Kidney (tissue), 14 donors: Measurements from ENCODE around the gene PEDS1. TPM values are rescaled to one million over a fixed set of nuclear protein-coding genes. Genes with fewer than 3 reads are reported as not detected.

Source experiments
- DNase-seq, 5 donors: peaks; one replicate each; pipeline ENCODE4 v3.0.0-alpha.2; 2013 to 2020
- FAIRE-seq: peaks from 2 replicates; lab custom pipeline; 2012; peaks lifted over from hg19 to GRCh38; lab: Jason Lieb, UNC
- H3K27ac ChIP-seq, 2 donors: one replicate each; pipeline ENCODE4 v1.7.0; 2013; ENCODE audit warnings: low read depth in 2 of 2, low read length in 2 of 2, inconsistent platforms in 1 of 2
- H3K27me3 ChIP-seq: one replicate; pipeline ENCODE4 v1.7.1; 2013; ENCODE audit warnings: low read length, inconsistent platforms; ENCODE audit not compliant: control insufficient read depth, insufficient read depth
- H3K36me3 ChIP-seq, 3 donors: one replicate each; pipeline versions ENCODE4 v1.7.0 to v1.7.1; 2013; ENCODE audit warnings: low read length in 3 of 3, control low read depth in 1 of 3, inconsistent platforms in 1 of 3; ENCODE audit not compliant: insufficient read depth in 3 of 3, control insufficient read depth in 2 of 3
- H3K4me1 ChIP-seq, 3 donors: one replicate each; pipeline versions ENCODE4 v1.7.0 to v1.7.1; 2013; ENCODE audit warnings: low read length in 3 of 3, inconsistent platforms in 1 of 3, low read depth in 1 of 3; ENCODE audit not compliant: control insufficient read depth in 2 of 3, insufficient read depth in 2 of 3
- H3K4me3 ChIP-seq, 3 donors: one replicate each; pipeline versions ENCODE4 v1.7.0 to v1.8.1; 2013; ENCODE audit warnings: low read length in 3 of 3, control low read depth in 1 of 3, inconsistent platforms in 1 of 3
- H3K9ac ChIP-seq, 3 donors: one replicate each; pipeline versions ENCODE4 v1.7.0 to v1.7.1; 2013; ENCODE audit warnings: low read length in 3 of 3, control low read depth in 1 of 3, inconsistent platforms in 1 of 3
- H3K9me3 ChIP-seq, 3 donors: one replicate each; pipeline versions ENCODE4 v1.7.0 to v1.7.1; 2013; ENCODE audit warnings: low read length in 3 of 3, control low read depth in 1 of 3, inconsistent platforms in 1 of 3; ENCODE audit not compliant: control insufficient read depth in 2 of 3, insufficient read depth in 1 of 3
- intact Hi-C: fragments of 100-400 bp; cut with DNase I; formaldehyde crosslinking; loops from one replicate; pipeline ENCODE4 v1.11.1; 2022
- polyA plus RNA-seq: library from polyadenylated mRNA; stranded (reverse); fragments of 350-450 nt; fragmentation: Illumina TruSeq; extraction: RNeasy Lipid Tissue Mini Kit (QIAGEN cat#74804); gene quantifications from one replicate; pipeline ENCODE4 v1.2.3, GENCODE V29; 2014; ENCODE audit warnings: low read depth, low replicate concordance; ENCODE audit not compliant: insufficient read depth
- total RNA-seq: library from RNA; stranded (reverse); fragmentation: NEBNext Ultra II Directional; extraction: Animal tissue kit (Norgen Biotek cat#: 25700); gene quantifications from one replicate; pipeline ENCODE4 v1.2.1, GENCODE V29; 2021
- TF ChIP-seq, protein P1 (sequence below): IDR thresholded peaks from 3 replicates; pipeline ENCODE4 v1.5.1; 2012; ENCODE audit warnings: mild to moderate bottlenecking, moderate library complexity, borderline replicate concordance; ENCODE audit not compliant: insufficient read depth; ENCODE audit errors: extremely low read depth
- donor health status: control.
- donor health status: control.
- donor health status: control.
- donor health status: control.
- donor health status: control.
- donor health status: DM: yes; HTN: yes; CAD: no.
- donor health status: Normal renal cell carcinoma (clear cell type).

PEDS1 gene
- total and polyA plus RNA-seq, 2 donors from 2014 or later = 16.3 to 18.3 TPM

GRCh38 chr20:50124496-50124895 is 29.0 kb downstream of the PEDS1 start:
- FAIRE-seq (no peak), DNase-seq (no peak)
- H3K4me3 ChIP-seq = no peak overlapping the region
- H3K4me1 ChIP-seq = peaks cover 0 to 6% (median 5%) of the 10 kb centered on the region in 3 donors
- intact Hi-C loops = no loop called here
- peaks cover 4 to 20% (median 9%) of the 10 kb centered on the region in 3 donors for H3K36me3 ChIP-seq
- TF ChIP-seq, protein P1, sequence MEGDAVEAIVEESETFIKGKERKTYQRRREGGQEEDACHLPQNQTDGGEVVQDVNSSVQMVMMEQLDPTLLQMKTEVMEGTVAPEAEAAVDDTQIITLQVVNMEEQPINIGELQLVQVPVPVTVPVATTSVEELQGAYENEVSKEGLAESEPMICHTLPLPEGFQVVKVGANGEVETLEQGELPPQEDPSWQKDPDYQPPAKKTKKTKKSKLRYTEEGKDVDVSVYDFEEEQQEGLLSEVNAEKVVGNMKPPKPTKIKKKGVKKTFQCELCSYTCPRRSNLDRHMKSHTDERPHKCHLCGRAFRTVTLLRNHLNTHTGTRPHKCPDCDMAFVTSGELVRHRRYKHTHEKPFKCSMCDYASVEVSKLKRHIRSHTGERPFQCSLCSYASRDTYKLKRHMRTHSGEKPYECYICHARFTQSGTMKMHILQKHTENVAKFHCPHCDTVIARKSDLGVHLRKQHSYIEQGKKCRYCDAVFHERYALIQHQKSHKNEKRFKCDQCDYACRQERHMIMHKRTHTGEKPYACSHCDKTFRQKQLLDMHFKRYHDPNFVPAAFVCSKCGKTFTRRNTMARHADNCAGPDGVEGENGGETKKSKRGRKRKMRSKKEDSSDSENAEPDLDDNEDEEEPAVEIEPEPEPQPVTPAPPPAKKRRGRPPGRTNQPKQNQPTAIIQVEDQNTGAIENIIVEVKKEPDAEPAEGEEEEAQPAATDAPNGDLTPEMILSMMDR = no peak
- H3K9me3 ChIP-seq = no peaks in the 10 kb centered on the region
- H3K27me3 ChIP-seq = no peaks in the 10 kb centered on the region
- no peak overlapping the region for H3K9ac ChIP-seq
- H3K27ac ChIP-seq = no peak overlapping the region

DNA sequence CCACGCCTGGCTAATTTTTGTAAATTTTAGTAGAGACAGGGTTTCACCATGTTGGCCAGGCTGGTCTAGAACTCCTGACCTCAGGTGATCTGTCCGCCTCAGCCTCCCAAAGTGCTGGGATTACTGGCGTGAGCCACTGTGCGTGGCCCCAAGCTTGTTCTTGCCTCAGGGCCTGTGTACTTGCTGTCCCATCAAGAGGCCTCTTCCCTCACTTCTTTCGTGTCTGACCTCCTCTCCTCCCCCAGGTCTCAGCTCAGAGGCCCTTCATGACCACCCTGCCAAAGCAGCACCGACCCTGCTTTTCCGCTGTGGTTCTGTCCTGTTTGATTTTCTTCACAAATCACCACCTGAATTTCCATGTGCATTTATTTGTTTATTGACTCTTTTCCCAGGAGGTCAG is 30.1 kb downstream of the PEDS1 start:
- Histone ChIP-seq H3K27me3 (no peaks in the 10 kb centered on the region), H3K4me3 (no peak overlapping the region), H3K27ac (no peak overlapping the region), H3K9me3 (no peaks in the 10 kb centered on the region), H3K9ac (no peak overlapping the region), H3K36me3 (peaks cover 4 to 12% (median 4%) of the 10 kb centered on the region in 3 donors), H3K4me1 (peaks cover 0 to 6% (median 5%) of the 10 kb centered on the region in 3 donors)
- FAIRE-seq (no peak), DNase-seq (peak in 1 of 5 donors; percentile 39)
- intact Hi-C loops = no loop called here
- TF ChIP-seq, protein P1 = no peak

DNA sequence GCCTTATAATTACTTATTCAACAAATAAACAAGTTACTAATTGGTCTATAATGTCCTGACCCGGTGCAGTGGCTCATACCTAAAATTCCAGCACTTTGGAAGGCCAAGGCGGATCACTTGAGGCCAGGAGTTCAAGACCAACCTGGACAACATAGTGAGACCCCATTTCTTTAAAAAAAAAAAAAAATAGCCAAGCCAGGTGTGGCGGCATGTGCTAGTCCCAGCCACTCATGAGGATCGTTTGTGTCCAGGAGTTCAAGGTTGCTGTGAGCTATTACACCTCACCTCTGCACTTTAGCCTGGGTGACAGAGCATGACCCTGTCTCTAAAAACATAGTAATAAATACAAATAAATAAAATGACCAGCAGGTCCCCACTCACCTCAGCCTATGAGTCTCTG is 30.8 kb downstream of the PEDS1 start:
- TF ChIP-seq, protein P1 = no peak
- DNase-seq (no peak), FAIRE-seq (no peak)
- intact Hi-C loops = no loop called here
- no peaks in the 10 kb centered on the region for H3K27me3 ChIP-seq
- no peaks in the 10 kb centered on the region for H3K9me3 ChIP-seq
- peaks cover 2 to 7% (median 2%) of the 10 kb centered on the region in 3 donors for H3K36me3 ChIP-seq
- H3K4me3 ChIP-seq = no peak overlapping the region
- no peak overlapping the region for H3K27ac ChIP-seq
- no peak overlapping the region for H3K9ac ChIP-seq
- peaks cover 0 to 6% (median 5%) of the 10 kb centered on the region in 3 donors for H3K4me1 ChIP-seq

DNA sequence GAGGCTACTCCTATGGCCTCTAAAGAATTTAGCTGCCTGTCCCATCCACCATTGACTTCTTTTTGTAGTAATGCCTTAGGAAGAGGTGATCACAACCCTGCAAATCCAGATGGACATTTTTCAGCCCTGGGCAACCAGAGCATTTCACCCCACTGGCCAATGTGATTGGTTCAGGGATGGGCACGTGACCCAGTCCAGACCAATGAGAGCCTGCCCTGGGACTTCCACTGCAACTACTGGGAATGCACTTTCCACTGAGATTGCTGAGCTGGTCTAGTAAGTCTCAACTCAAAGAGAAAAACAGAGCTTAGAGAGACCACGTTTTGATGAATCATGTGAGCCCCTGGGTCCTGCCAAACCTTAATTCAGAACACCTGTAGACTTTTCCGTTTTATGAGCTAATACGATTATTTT is 31.7 kb downstream of the PEDS1 start:
- Histone ChIP-seq H3K4me1 (peaks cover 0 to 6% (median 5%) of the 10 kb centered on the region in 3 donors), H3K27me3 (no peaks in the 10 kb centered on the region), H3K9ac (no peak overlapping the region), H3K27ac (no peak overlapping the region), H3K4me3 (no peak overlapping the region), H3K36me3 (peaks cover 0 to 3% (median 0%) of the 10 kb centered on the region in 3 donors), H3K9me3 (no peaks in the 10 kb centered on the region)
- DNase-seq (peak in 1 of 5 donors; percentile 18), FAIRE-seq (no peak)
- intact Hi-C loops = no loop called here
- TF ChIP-seq, protein P1 = no peak
